Esophagus mucosa (tissue), 1 donor: Measurements from ENCODE around the gene OR4E2. TPM values are rescaled to one million over a fixed set of nuclear protein-coding genes. Genes with fewer than 3 reads are reported as not detected.
"Not testable (repeated sequence)": the region's sequence is repeated elsewhere in the genome, so short reads cannot be mapped to it uniquely, and the experiment has no call there.

ENCODE experiments used
- ATAC-seq: fragments of 200-7000 bp; cut with Tn5 transposase; one replicate; pipeline ENCODE4 v1.9.1; 2020
- total RNA-seq: library from RNA; stranded (reverse); gene quantifications from one replicate; pipeline ENCODE4 v1.2.4, GENCODE V29; 2023
- donor health status: DM: yes; HTN: yes; CAD: no.

Gene OR4E2
- total RNA-seq, 1 donor from 2014 or later, result not detected

GRCh38 chr14:21698538-21698937, 44.9 kb downstream of the OR4E2 start:
- ATAC-seq, result not testable (repeated sequence)

GRCh38 chr14:21699551-21699950, 45.9 kb downstream of the OR4E2 start:
- no peak for ATAC-seq

- ATAC-seq, result no peak
These were observed 48.7 kb downstream of the OR4E2 start for GRCh38 chr14:21702316-21702715.

GRCh38 chr14:21703357-21704326, 50.0 kb downstream of the OR4E2 start:
- no peak for ATAC-seq

- ATAC-seq, result no peak
These were observed 50.7 kb downstream of the OR4E2 start for GRCh38 chr14:21704338-21704737.

DNA sequence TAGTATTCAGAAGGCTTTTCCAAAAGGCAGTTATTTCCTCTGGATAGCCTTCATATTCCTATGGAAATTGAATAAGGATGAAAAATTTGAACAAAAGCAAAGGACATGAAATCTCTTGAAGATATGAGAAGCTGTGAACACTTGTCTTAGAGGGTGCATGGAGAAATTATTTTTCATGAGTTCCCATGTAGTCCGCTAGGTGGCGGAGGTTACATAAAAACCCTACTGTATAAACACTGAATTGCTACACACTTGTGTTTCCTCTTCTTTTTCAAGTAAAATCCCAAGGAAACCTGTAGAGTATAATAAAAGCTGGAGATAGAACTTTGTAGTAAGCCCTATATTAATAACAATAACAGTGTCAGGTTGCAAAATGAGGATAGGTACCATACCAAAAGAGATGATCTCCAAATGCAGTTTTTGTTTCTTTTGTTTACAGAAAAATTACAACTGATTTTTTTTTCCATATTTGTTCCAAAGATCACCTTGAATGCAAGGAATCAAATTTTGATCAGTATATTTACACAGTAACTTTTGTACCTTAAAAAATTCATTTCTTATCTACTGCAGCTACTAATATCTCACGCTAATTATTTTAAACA, 57.8 kb downstream of the OR4E2 start:
- peak; percentile 48 for ATAC-seq

DNA sequence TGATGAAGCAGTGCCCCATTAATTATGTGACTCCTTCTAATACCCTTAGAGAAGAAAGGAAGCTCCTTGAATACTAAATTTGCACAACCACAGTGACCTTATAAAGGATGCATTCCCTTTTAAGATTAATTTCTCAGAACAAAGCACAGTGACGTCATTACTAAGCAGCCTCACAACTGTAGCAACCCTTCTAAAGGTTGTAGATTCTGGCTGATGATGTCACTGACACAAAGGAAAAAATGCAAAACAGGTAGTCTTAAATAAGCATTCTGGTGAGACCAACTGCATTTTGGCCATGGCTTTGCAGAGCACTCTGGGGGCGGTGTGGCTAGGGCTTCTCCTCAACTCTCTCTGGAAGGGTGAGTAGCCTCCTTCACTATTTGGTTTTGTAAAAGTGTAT, 58.4 kb downstream of the OR4E2 start:
- no peak for ATAC-seq

DNA sequence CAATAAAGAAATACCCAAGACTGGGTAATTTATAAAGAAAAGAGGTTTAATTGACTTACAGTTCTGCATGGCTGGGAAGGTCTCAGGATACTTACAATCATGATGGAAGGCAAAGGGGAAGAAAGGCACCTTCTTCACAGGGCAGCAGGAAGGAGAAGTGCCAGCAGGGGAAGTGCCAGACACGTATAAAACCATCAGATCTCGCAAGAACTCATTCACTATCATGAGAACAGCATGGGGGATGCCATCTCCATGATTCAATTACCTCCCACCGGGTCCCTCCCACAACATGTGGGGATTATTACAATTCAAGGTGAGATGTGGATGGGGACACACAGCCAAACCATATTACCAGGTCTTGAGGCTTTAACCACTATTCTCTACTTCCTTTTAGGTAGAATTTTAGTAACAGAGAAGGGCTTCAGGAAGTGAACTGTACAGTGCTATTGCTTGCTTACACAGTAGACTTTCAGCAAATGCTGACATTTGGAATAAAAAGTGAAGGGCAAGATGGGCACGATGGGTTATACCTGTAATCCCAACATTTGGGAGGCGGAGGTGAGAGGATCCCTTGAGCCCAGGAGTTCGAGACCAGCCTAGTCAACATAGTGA, 60.8 kb downstream of the OR4E2 start:
- ATAC-seq, result no peak

Other genes starting within 250 kb of the OR4E2 start
- 46.3 TPM for gene CHD8, start 197.7 kb upstream of the OR4E2 start, total RNA-seq
- gene RAB2B, start 176.9 kb upstream of the OR4E2 start, total RNA-seq, result 11.4 TPM
- gene TOX4, start 176.6 kb upstream of the OR4E2 start, total RNA-seq, result 70.6 TPM
- 20.9 TPM for gene METTL3, start 142.5 kb upstream of the OR4E2 start, total RNA-seq
- gene SALL2, start 127.5 kb upstream of the OR4E2 start, total RNA-seq, result 1.4 TPM
- gene OR10G3, start 73.8 kb upstream of the OR4E2 start, total RNA-seq, result not detected
- gene OR10G2, start 18.9 kb upstream of the OR4E2 start, total RNA-seq, result not detected
- not detected for gene OR4E1, start 20.0 kb downstream of the OR4E2 start, total RNA-seq